Hepatocyte (in vitro differentiated cells): ENCODE results near the gene TEDC1.

Experiments used
- CTCF ChIP-seq: fragments of 200-600 bp; sonication (generic); IDR thresholded peaks from 2 replicates; pipeline ENCODE4 v1.5.1; 2016; ENCODE audit warnings: antibody characterized with exemption, mild to moderate bottlenecking; ENCODE audit not compliant: poor library complexity
- EZH2 ChIP-seq: fragments of 200-600 bp; sonication (generic); IDR thresholded peaks from 2 replicates; pipeline ENCODE4 v1.6.1; 2016; ENCODE audit warnings: antibody characterized with exemption, mild to moderate bottlenecking, borderline replicate concordance
- EZH2phosphoT487 ChIP-seq: fragments of 200-600 bp; sonication (generic); IDR thresholded peaks from one replicate; pipeline ENCODE4 v1.6.1; 2018; ENCODE audit warnings: antibody characterized with exemption, mild to moderate bottlenecking, low read depth, moderate library complexity; ENCODE audit not compliant: unreplicated experiment, severe bottlenecking

- no peak for TF ChIP-seq CTCF
- TF ChIP-seq EZH2, result no peak
- TF ChIP-seq EZH2phosphoT487, result no peak
These were observed 32.5 kb upstream of the TEDC1 start for GRCh38 chr14:105458571-105458970.
